Trophoblast cell (in vitro differentiated cells and primary cell): ENCODE measurements around the gene CD1E.

Experiments used
- DNase-seq, 2 donors: peaks; one replicate each; pipeline ENCODE4 v3.0.0-alpha.2; 2016
- H2AFZ ChIP-seq: 2 replicates; pipeline ENCODE4 v1.6.1; 2013; ENCODE audit warnings: low read length, moderate library complexity, mild to moderate bottlenecking; ENCODE audit not compliant: insufficient read depth, poor library complexity
- H2AK5ac ChIP-seq: 2 replicates; pipeline ENCODE4 v1.6.1; 2013; ENCODE audit warnings: mild to moderate bottlenecking, low read length
- H2BK120ac ChIP-seq: 2 replicates; pipeline ENCODE4 v1.6.1; 2013; ENCODE audit warnings: low read length, mild to moderate bottlenecking, moderate library complexity; ENCODE audit not compliant: insufficient read depth, poor library complexity
- H2BK12ac ChIP-seq: 2 replicates; pipeline ENCODE4 v1.6.1; 2013; ENCODE audit warnings: mild to moderate bottlenecking, low read length, moderate library complexity
- H2BK5ac ChIP-seq: 2 replicates; pipeline ENCODE4 v1.6.1; 2013; ENCODE audit warnings: low read length, low read depth, moderate library complexity, mild to moderate bottlenecking; ENCODE audit not compliant: poor library complexity
- H3K14ac ChIP-seq: 2 replicates; pipeline ENCODE4 v1.6.1; 2013; ENCODE audit warnings: mild to moderate bottlenecking, low read length
- H3K18ac ChIP-seq: 2 replicates; pipeline ENCODE4 v1.6.1; 2013; ENCODE audit warnings: mild to moderate bottlenecking, low read length
- H3K23ac ChIP-seq: 2 replicates; pipeline ENCODE4 v1.6.1; 2013; ENCODE audit warnings: low read length
- H3K27ac ChIP-seq: 2 replicates; pipeline ENCODE4 v1.5.1; 2013; ENCODE audit warnings: low read depth, mild to moderate bottlenecking, inconsistent platforms, low read length, moderate library complexity
- H3K27me3 ChIP-seq: 2 replicates; pipeline ENCODE4 v1.6.1; 2013; ENCODE audit warnings: inconsistent platforms, mild to moderate bottlenecking, low read length, moderate library complexity; ENCODE audit not compliant: insufficient read depth
- H3K36me3 ChIP-seq, 2 experiments: 1 replicate in 1 of 2; 2 replicates in 1 of 2; pipeline ENCODE4 v1.6.1; 2013; ENCODE audit warnings: low read length in 2 of 2, mild to moderate bottlenecking in 2 of 2, moderate library complexity in 1 of 2; ENCODE audit not compliant: insufficient read depth in 2 of 2, control insufficient read depth in 1 of 2
- H3K4ac ChIP-seq: 2 replicates; pipeline ENCODE4 v1.6.1; 2013; ENCODE audit warnings: low read depth, mild to moderate bottlenecking, low read length, moderate library complexity
- H3K4me1 ChIP-seq, 2 experiments: 1 replicate in 1 of 2; 2 replicates in 1 of 2; pipeline ENCODE4 v1.6.1; 2013; ENCODE audit warnings: low read length in 2 of 2, mild to moderate bottlenecking in 2 of 2, moderate library complexity in 1 of 2; ENCODE audit not compliant: insufficient read depth in 2 of 2, control insufficient read depth in 1 of 2
- H3K4me2 ChIP-seq: 2 replicates; pipeline ENCODE4 v1.6.1; 2013; ENCODE audit warnings: inconsistent platforms, mild to moderate bottlenecking, low read length, moderate library complexity
- H3K4me3 ChIP-seq: 2 replicates; pipeline ENCODE4 v1.5.1; 2013; ENCODE audit warnings: mild to moderate bottlenecking, low read depth, low read length, inconsistent platforms
- H3K79me1 ChIP-seq: one replicate; pipeline ENCODE4 v1.6.1; 2013; ENCODE audit warnings: low read length
- H3K79me2 ChIP-seq: 2 replicates; pipeline ENCODE4 v1.6.1; 2013; ENCODE audit warnings: low read length, mild to moderate bottlenecking; ENCODE audit not compliant: control insufficient read depth, insufficient read depth, poor library complexity
- H3K9ac ChIP-seq: 2 replicates; pipeline ENCODE4 v1.6.1; 2013; ENCODE audit warnings: mild to moderate bottlenecking, low read length
- H3K9me3 ChIP-seq: 2 replicates; pipeline ENCODE4 v1.6.1; 2013; ENCODE audit warnings: low read depth, mild to moderate bottlenecking, control low read depth, inconsistent platforms, low read length; ENCODE audit not compliant: insufficient read depth
- H4K12ac ChIP-seq: 2 replicates; pipeline ENCODE4 v1.6.1; 2013; ENCODE audit warnings: low read depth, mild to moderate bottlenecking, low read length, moderate library complexity
- H4K8ac ChIP-seq: 2 replicates; pipeline ENCODE4 v1.6.1; 2013; ENCODE audit warnings: low read depth, mild to moderate bottlenecking, low read length, moderate library complexity
- H4K91ac ChIP-seq: one replicate; pipeline ENCODE4 v1.6.1; 2013; ENCODE audit warnings: low read depth, mild to moderate bottlenecking, low read length, moderate library complexity
- WGBS: extraction: QIAGEN DNeasy Blood & Tissue Kit; methylation state at CpG from one replicate; pipeline ENCODE4 v1.1.7; 2013; ENCODE audit warnings: missing lambda C conversion rate; ENCODE audit not compliant: insufficient read length, insufficient coverage; ENCODE audit errors: extremely low coverage; 5-methylcytosine and 5-hydroxymethylcytosine counted together

CD1E gene

GRCh38 chr1:158330391-158331105 lies 23.1 kb upstream of the CD1E start:
- WGBS, result no CpG with 5 or more reads among the region's 11 CpGs
- no peak for DNase-seq
- Histone ChIP-seq H3K4me3 (no peak overlapping the region), H3K4ac (no peak overlapping the region), H3K36me3 (no peaks in the 10 kb centered on the region), H3K18ac (no peak overlapping the region), H4K12ac (no peak overlapping the region), H3K27me3 (no peaks in the 10 kb centered on the region), H3K14ac (no peak overlapping the region), H3K4me2 (no peak overlapping the region), H3K4me1 (no peaks in the 10 kb centered on the region), H3K23ac (no peak overlapping the region), H4K8ac (no peak overlapping the region), H2AFZ (no peak overlapping the region), H4K91ac (no peak overlapping the region), H2BK5ac (no peak overlapping the region), H2AK5ac (no peak overlapping the region), H3K79me2 (no peaks in the 10 kb centered on the region), H2BK12ac (no peak overlapping the region), H3K27ac (no peak overlapping the region), H3K79me1 (no peaks in the 10 kb centered on the region), H2BK120ac (no peak overlapping the region), H3K9me3 (no peaks in the 10 kb centered on the region), H3K9ac (no peak overlapping the region)

GRCh38 chr1:158331106-158331425 lies 22.6 kb upstream of the CD1E start:
- Histone ChIP-seq H2BK12ac (no peak overlapping the region), H2AFZ (no peak overlapping the region), H3K79me1 (no peaks in the 10 kb centered on the region), H3K79me2 (no peaks in the 10 kb centered on the region), H3K18ac (no peak overlapping the region), H3K27ac (no peak overlapping the region), H3K14ac (no peak overlapping the region), H4K12ac (no peak overlapping the region), H3K36me3 (no peaks in the 10 kb centered on the region), H3K27me3 (no peaks in the 10 kb centered on the region), H2BK5ac (no peak overlapping the region), H4K8ac (no peak overlapping the region), H3K23ac (no peak overlapping the region), H3K4me3 (no peak overlapping the region), H3K4me2 (no peak overlapping the region), H3K4me1 (no peaks in the 10 kb centered on the region), H2BK120ac (no peak overlapping the region), H2AK5ac (no peak overlapping the region), H3K9me3 (no peaks in the 10 kb centered on the region), H3K4ac (no peak overlapping the region), H4K91ac (no peak overlapping the region), H3K9ac (no peak overlapping the region)
- no CpG with 5 or more reads among the region's 1 CpG for WGBS
- DNase-seq, result no peak

GRCh38 chr1:158331481-158332150 lies 22.1 kb upstream of the CD1E start, which contains the start of gene CD1B:
CD1B (minus strand) TSS chr1:158331531; CDS start chr1:158331423, 108 bp downstream.
- Histone ChIP-seq H3K9me3 (no peaks in the 10 kb centered on the region), H4K12ac (no peak within 1 kb of the TSS), H3K27ac (no peak within 1 kb of the TSS), H3K79me2 (no peaks in the 10 kb centered on the region), H3K4me3 (no peak within 1 kb of the TSS), H4K91ac (no peak within 1 kb of the TSS), H2AK5ac (no peak within 1 kb of the TSS), H2BK12ac (no peak within 1 kb of the TSS), H3K4me1 (no peaks in the 10 kb centered on the region), H3K23ac (no peak within 1 kb of the TSS), H2BK120ac (no peak within 1 kb of the TSS), H3K36me3 (no peaks in the 10 kb centered on the region), H3K9ac (no peak within 1 kb of the TSS), H3K27me3 (no peaks in the 10 kb centered on the region), H4K8ac (no peak within 1 kb of the TSS), H3K14ac (no peak within 1 kb of the TSS), H3K4me2 (no peak within 1 kb of the TSS), H3K18ac (no peak within 1 kb of the TSS), H3K4ac (no peak within 1 kb of the TSS), H2AFZ (no peak within 1 kb of the TSS), H2BK5ac (no peak within 1 kb of the TSS), H3K79me1 (no peaks in the 10 kb centered on the region)
- DNase-seq, result no peak
- no CpG with 5 or more reads among the region's 2 CpGs for WGBS

- DNase-seq, result no peak
- no peak overlapping the region for H3K27ac ChIP-seq
- no peak overlapping the region for H4K8ac ChIP-seq
- no peaks in the 10 kb centered on the region for H3K27me3 ChIP-seq
- no peak overlapping the region for H2AFZ ChIP-seq
- no peak overlapping the region for H3K23ac ChIP-seq
- H3K4ac ChIP-seq, result no peak overlapping the region
- no peaks in the 10 kb centered on the region for H3K36me3 ChIP-seq
- no peaks in the 10 kb centered on the region for H3K79me1 ChIP-seq
- H3K79me2 ChIP-seq, result no peaks in the 10 kb centered on the region
- no peaks in the 10 kb centered on the region for H3K4me1 ChIP-seq
- no peak overlapping the region for H2BK120ac ChIP-seq
- no peak overlapping the region for H3K4me2 ChIP-seq
- no peak overlapping the region for H2BK12ac ChIP-seq
- no CpG with 5 or more reads among the region's 8 CpGs for WGBS
- H3K9ac ChIP-seq, result no peak overlapping the region
- no peak overlapping the region for H2BK5ac ChIP-seq
- no peak overlapping the region for H4K91ac ChIP-seq
- no peaks in the 10 kb centered on the region for H3K9me3 ChIP-seq
- no peak overlapping the region for H4K12ac ChIP-seq
- H3K14ac ChIP-seq, result no peak overlapping the region
- no peak overlapping the region for H2AK5ac ChIP-seq
- H3K18ac ChIP-seq, result no peak overlapping the region
- H3K4me3 ChIP-seq, result no peak overlapping the region
Observed at GRCh38 chr1:158333405-158334155, 20.1 kb upstream of the CD1E start.
